ENCODE measurements around the gene SUMO2.

DNA sequence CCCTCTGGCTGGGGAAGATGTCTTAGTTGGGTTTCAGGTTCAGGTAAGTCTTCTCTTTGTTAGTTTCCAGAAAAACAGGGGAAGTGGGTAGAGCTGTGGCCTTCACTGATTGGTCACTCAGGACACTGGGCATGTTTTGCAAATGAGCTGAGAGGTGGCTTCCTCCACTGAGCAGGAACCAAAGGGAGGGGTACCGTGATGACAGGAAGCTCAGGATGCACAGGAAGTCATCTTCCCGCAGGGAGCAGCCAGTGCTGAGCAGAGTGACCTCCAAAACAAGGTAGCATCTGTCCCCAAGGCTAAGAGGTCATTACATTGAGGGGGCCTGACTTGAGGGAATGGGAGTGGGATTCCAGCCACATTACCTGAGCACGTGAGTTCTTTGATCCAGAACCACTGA is 56.8 kb downstream of the SUMO2 start:
- TF ChIP-seq, protein P1, sequence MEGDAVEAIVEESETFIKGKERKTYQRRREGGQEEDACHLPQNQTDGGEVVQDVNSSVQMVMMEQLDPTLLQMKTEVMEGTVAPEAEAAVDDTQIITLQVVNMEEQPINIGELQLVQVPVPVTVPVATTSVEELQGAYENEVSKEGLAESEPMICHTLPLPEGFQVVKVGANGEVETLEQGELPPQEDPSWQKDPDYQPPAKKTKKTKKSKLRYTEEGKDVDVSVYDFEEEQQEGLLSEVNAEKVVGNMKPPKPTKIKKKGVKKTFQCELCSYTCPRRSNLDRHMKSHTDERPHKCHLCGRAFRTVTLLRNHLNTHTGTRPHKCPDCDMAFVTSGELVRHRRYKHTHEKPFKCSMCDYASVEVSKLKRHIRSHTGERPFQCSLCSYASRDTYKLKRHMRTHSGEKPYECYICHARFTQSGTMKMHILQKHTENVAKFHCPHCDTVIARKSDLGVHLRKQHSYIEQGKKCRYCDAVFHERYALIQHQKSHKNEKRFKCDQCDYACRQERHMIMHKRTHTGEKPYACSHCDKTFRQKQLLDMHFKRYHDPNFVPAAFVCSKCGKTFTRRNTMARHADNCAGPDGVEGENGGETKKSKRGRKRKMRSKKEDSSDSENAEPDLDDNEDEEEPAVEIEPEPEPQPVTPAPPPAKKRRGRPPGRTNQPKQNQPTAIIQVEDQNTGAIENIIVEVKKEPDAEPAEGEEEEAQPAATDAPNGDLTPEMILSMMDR (IDR thresholded peaks at IDR 0.05; ENCODE audit: low read depth, low read length, poor library complexity, severe bottlenecking) = no peak
- TF ChIP-seq EZH2phosphoT487 (IDR thresholded peaks at IDR 0.05; ENCODE audit: borderline replicate concordance, low read length) = no peak

Data from DOHH2 (cell line).